A549 (cell line): ENCODE measurements around the gene TBC1D22A. TPM values are rescaled to one million over a fixed set of nuclear protein-coding genes. Genes with fewer than 3 reads are reported as not detected.

Experiments used
- ATAC-seq, 2 experiments: fragments of 200-7000 bp in 1 of 2; fragments of >200 bp in 1 of 2; cut with Nextera tagmentation in 1 of 2; cut with Tn5 transposase in 1 of 2; 3 replicates each; pipeline versions ENCODE4 v1.8.0 to v1.9.1; 2018 to 2020; ENCODE audit warnings: mild to moderate bottlenecking in 1 of 2, moderate library complexity in 1 of 2
- CTCF ChIA-PET: fragments of 300-600 bp; sonication (Branson Sonifier 250); formaldehyde crosslinking; extraction: SDS; loops from one replicate; lab custom pipeline; 2021; ENCODE audit warnings: antibody characterized with exemption, inconsistent platforms; lab: Yijun Ruan, JAX
- POLR2A ChIA-PET: fragments of 350-600 bp; formaldehyde crosslinking; extraction: SDS; loops from one replicate; lab custom pipeline; 2021; ENCODE audit warnings: antibody characterized with exemption, inconsistent platforms; lab: Yijun Ruan, JAX
- DNase-seq, 2 experiments: peaks; one replicate each; pipeline versions ENCODE4 v3.0.0 to v3.0.0-alpha.2; 2011 to 2016; ENCODE audit warnings: low read depth in 1 of 2, low spot score in 1 of 2
- FAIRE-seq: peaks from 2 replicates; lab custom pipeline; 2011; peaks lifted over from hg19 to GRCh38; lab: Jason Lieb, UNC
- H3K27ac ChIP-seq, 2 experiments: fragments of >200 bp; sonication (Bioruptor Twin); formaldehyde crosslinking; 3 replicates each; pipeline ENCODE4 v1.5.1; 2016 to 2017
- H3K4me1 ChIP-seq: fragments of >200 bp; sonication (Bioruptor Twin); formaldehyde crosslinking; 3 replicates; pipeline ENCODE4 v1.6.1; 2016
- H3K4me2 ChIP-seq: fragments of >200 bp; sonication (Bioruptor Twin); formaldehyde crosslinking; 3 replicates; pipeline ENCODE4 v1.6.1; 2016
- H3K4me3 ChIP-seq: fragments of >200 bp; sonication (Bioruptor Twin); formaldehyde crosslinking; 3 replicates; pipeline ENCODE4 v1.5.1; 2016
- H3K9me3 ChIP-seq: fragments of >200 bp; sonication (Bioruptor Twin); formaldehyde crosslinking; 3 replicates; pipeline ENCODE4 v1.6.1; 2016
- BCL3 ChIP-seq: fragments of >200 bp; sonication (Bioruptor Twin); formaldehyde crosslinking; IDR thresholded peaks from 3 replicates; pipeline ENCODE4 v1.6.1; 2016
- CHD4 ChIP-seq: fragments of 200-600 bp; sonication (generic); IDR thresholded peaks from 2 replicates; pipeline ENCODE4 v1.6.1; 2016; ENCODE audit warnings: antibody characterized with exemption, mild to moderate bottlenecking, borderline replicate concordance
- CTCF ChIP-seq: fragments of >200 bp; sonication (Bioruptor Twin); formaldehyde crosslinking; IDR thresholded peaks from 3 replicates; pipeline ENCODE4 v1.5.1; 2016
- E2F6 ChIP-seq: IDR thresholded peaks from 2 replicates; pipeline ENCODE4 v1.6.1; 2012; ENCODE audit warnings: low read depth, borderline replicate concordance
- EHF ChIP-seq: fragments of 250-450 bp; sonication (Bioruptor Pico); IDR thresholded peaks from 2 replicates; pipeline ENCODE4 v1.5.0; 2020; ENCODE audit warnings: mild to moderate bottlenecking
- ESRRA ChIP-seq: fragments of 150-350 bp; IDR thresholded peaks from 2 replicates; pipeline ENCODE4 v1.6.1; 2014; ENCODE audit warnings: mild to moderate bottlenecking, low read length, borderline replicate concordance
- HEYL ChIP-seq: fragments of 250-450 bp; sonication (Bioruptor Pico); IDR thresholded peaks from 2 replicates; pipeline ENCODE4 v1.8.0; 2021; ENCODE audit warnings: mild to moderate bottlenecking, moderate library complexity
- MYC ChIP-seq: IDR thresholded peaks from 2 replicates; pipeline ENCODE4 v1.6.1; 2012; ENCODE audit warnings: mild to moderate bottlenecking, inconsistent platforms, low read length, improper control_type of control experiment, borderline replicate concordance
- PHF8 ChIP-seq: fragments of 200-600 bp; sonication (generic); IDR thresholded peaks from 2 replicates; pipeline ENCODE4 v1.6.1; 2016; ENCODE audit warnings: low read depth, mild to moderate bottlenecking, antibody characterized with exemption, moderate library complexity, borderline replicate concordance
- POLR2A ChIP-seq: IDR thresholded peaks from 2 replicates; pipeline ENCODE4 v1.6.1; 2012; ENCODE audit warnings: mild to moderate bottlenecking, low read length
- RAD21 ChIP-seq, 2 experiments: fragments of >200 bp in 1 of 2; sonication (Bioruptor Twin) in 1 of 2; formaldehyde crosslinking in 1 of 2; IDR thresholded peaks in 1 of 2; conservative IDR thresholded peaks in 1 of 2; 2 replicates in 1 of 2; 3 replicates in 1 of 2; pipeline ENCODE4 v1.6.1; 2012 to 2018; ENCODE audit warnings: inconsistent platforms in 1 of 2
- RCOR1 ChIP-seq: fragments of 150-350 bp; IDR thresholded peaks from 2 replicates; pipeline ENCODE4 v1.6.1; 2014; ENCODE audit warnings: antibody characterized with exemption, low read length, low read depth
- SREBF2 ChIP-seq: fragments of 450-650 bp; IDR thresholded peaks from 2 replicates; pipeline ENCODE4 v1.6.1; 2014; ENCODE audit warnings: mild to moderate bottlenecking, moderate library complexity
- TFCP2L1 ChIP-seq: fragments of 250-450 bp; sonication (Bioruptor Pico); IDR thresholded peaks from 2 replicates; pipeline ENCODE4 v1.5.0; 2021; ENCODE audit warnings: mild to moderate bottlenecking
- WGBS: methylation state at CpG from one replicate; pipeline ENCODE4 v1.1.6; 2017; ENCODE audit errors: missing lambda C conversion rate; 5-methylcytosine and 5-hydroxymethylcytosine counted together
- polyA plus RNA-seq, 4 experiments: library from polyadenylated mRNA; depleted of rRNA in 3 of 4; stranded (reverse); fragments of >200 nt; fragmentation: RNase III in 1 of 4; extraction: RNeasy Plus Mini Kit Qiagen cat#74134 plus additional on column Dnase treatment in 1 of 4; gene quantifications; 2 replicates in 3 of 4; 3 replicates in 1 of 4; pipeline ENCODE4 v1.2.3, GENCODE V29; 2011 to 2017

Gene TBC1D22A
- polyA plus RNA-seq, 2 of the 4 experiments (the other 2 are of a cell fraction) = 8.9 to 10.8 TPM

- TF ChIP-seq TFCP2L1 (CRISPR knock-in tag) = no peak
- TF ChIP-seq, all 56 proteins: peak for 0
Measured at GRCh38 chr22:47050401-47051051, 288.1 kb downstream of the TBC1D22A start (continued).

- ChIA-PET CTCF (no interaction called here), POLR2A (no interaction called here)
- no peaks in the 10 kb centered on the region for H3K9me3 ChIP-seq
- ATAC-seq (no peak), DNase-seq (no peak), FAIRE-seq (no peak)
- no peak overlapping the region for H3K4me3 ChIP-seq
- no peak overlapping the region for H3K4me2 ChIP-seq
- no peaks in the 10 kb centered on the region for H3K4me1 ChIP-seq
- no peak overlapping the region for H3K27ac ChIP-seq
- TF ChIP-seq CHD4 (no peak), CTCF (no peak), RCOR1 (no peak), POLR2A (no peak), SREBF2 (no peak), MYC (no peak), EHF (CRISPR knock-in tag) (no peak), PHF8 (no peak), ESRRA (no peak), E2F6 (no peak), HEYL (CRISPR knock-in tag) (no peak), RAD21 (conservative IDR thresholded peaks at IDR 0.05 in 1 of 2, IDR thresholded peaks at IDR 0.05 in 1 of 2) (no peak)
- 76% methylated on average over 15 of the region's 20 CpGs for WGBS
Measured at GRCh38 chr22:47051441-47052071, 289.1 kb downstream of the TBC1D22A start.

GRCh38 chr22:47052236-47053012 lies 290.0 kb downstream of the TBC1D22A start:
- ATAC-seq (no peak), DNase-seq (no peak)
- CTCF ChIA-PET = no interaction called here
- no peaks in the 10 kb centered on the region for H3K9me3 ChIP-seq
- no peak overlapping the region for H3K4me2 ChIP-seq
- TF ChIP-seq BCL3 = no peak
- TF ChIP-seq, all 56 proteins: peak for 0
- Histone ChIP-seq H3K4me1 (no peaks in the 10 kb centered on the region), H3K4me3 (no peak overlapping the region), H3K27ac (no peak overlapping the region)
- POLR2A ChIA-PET = no interaction called here
- WGBS = 96% methylated on average over 3 of the region's 19 CpGs
- FAIRE-seq = no peak
